K562 (cell line): ENCODE results near the gene PTPRM. TPM values are rescaled to one million over a fixed set of nuclear protein-coding genes. Genes with fewer than 3 reads are reported as not detected.

Experiments
- ATAC-seq: fragments of 200-7000 bp; cut with Tn5 transposase; 3 replicates; pipeline ENCODE4 v1.9.1; 2020; ENCODE audit warnings: moderate library complexity
- BruUV-seq: library from RNA; stranded (reverse); fragments of 400-500 nt; replicated peaks from 2 replicates; lab custom pipeline; 2021; lab: Mats Ljungman, UMichigan
- CTCF ChIA-PET: fragments of 300-600 bp; formaldehyde crosslinking; extraction: SDS; loops from one replicate; lab custom pipeline; 2021; ENCODE audit warnings: low intra/inter-chr PET ratio; lab: Yijun Ruan, JAX
- POLR2A ChIA-PET: fragments of 300-600, 350-650 bp; sonication (Branson Sonifier 250); formaldehyde crosslinking; extraction: SDS; loops from one replicate; lab custom pipeline; 2021; ENCODE audit warnings: antibody characterized with exemption, inconsistent platforms; lab: Yijun Ruan, JAX
- DNase-seq, 4 experiments: peaks; one replicate each; pipeline versions ENCODE4 v3.0.0 to v3.0.0-alpha.2; 2011 to 2018; ENCODE audit warnings: low spot score in 3 of 4, mixed read lengths in 3 of 4; ENCODE audit errors: extremely low read depth in 1 of 4
- FAIRE-seq: peaks from 2 replicates; lab custom pipeline; 2011; peaks lifted over from hg19 to GRCh38; lab: Jason Lieb, UNC
- H2AFZ ChIP-seq: 2 replicates; pipeline ENCODE4 v1.6.0; 2011; ENCODE audit warnings: low read depth, low read length, control low read depth, inconsistent platforms
- H3K27ac ChIP-seq: fragments of 200-600 bp; 3 replicates; pipeline ENCODE4 v1.8.0; 2011; ENCODE audit warnings: low read depth, mild to moderate bottlenecking, control low read depth, inconsistent platforms, low read length, moderate library complexity, mixed read lengths; ENCODE audit errors: extremely low read depth
- H3K27me3 ChIP-seq, 2 experiments: fragments of 300-600 bp in 1 of 2; 2 replicates in 1 of 2; 3 replicates in 1 of 2; pipeline versions ENCODE4 v1.6.0 to v1.8.0; 2011; ENCODE audit warnings: inconsistent platforms in 2 of 2, low read length in 2 of 2, mild to moderate bottlenecking in 1 of 2, mixed read lengths in 1 of 2, moderate library complexity in 1 of 2; ENCODE audit not compliant: control insufficient read depth in 2 of 2, insufficient read depth in 2 of 2
- H3K36me3 ChIP-seq: fragments of 300-600 bp; 3 replicates; pipeline ENCODE4 v1.8.0; 2011; ENCODE audit warnings: mild to moderate bottlenecking, low read length, inconsistent platforms; ENCODE audit not compliant: control insufficient read depth, insufficient read depth
- H3K4me1 ChIP-seq, 2 experiments: fragments of 200-600 bp in 1 of 2; replicated peaks in 1 of 2; 2 replicates in 1 of 2; 3 replicates in 1 of 2; pipeline versions ENCODE4 v1.5.1 to v1.8.0; 2011; ENCODE audit warnings: inconsistent platforms in 2 of 2, low read length in 2 of 2, mild to moderate bottlenecking in 1 of 2, mixed read lengths in 1 of 2, moderate library complexity in 1 of 2; ENCODE audit not compliant: control insufficient read depth in 2 of 2, insufficient read depth in 2 of 2
- H3K4me2 ChIP-seq: 2 replicates; pipeline ENCODE4 v1.6.1; 2011; ENCODE audit warnings: low read length, control low read depth, inconsistent platforms, mixed read lengths; ENCODE audit not compliant: insufficient read depth
- H3K4me3 ChIP-seq: fragments of 200-600 bp; sonication (generic), shearing (Covaris generic); 2 replicates; pipeline ENCODE4 v1.5.1; 2016; ENCODE audit warnings: control low read depth, inconsistent platforms
- H3K79me2 ChIP-seq: fragments of 200-600 bp; 3 replicates; pipeline ENCODE4 v1.8.0; 2011; ENCODE audit warnings: low read length, inconsistent platforms; ENCODE audit not compliant: control insufficient read depth, insufficient read depth
- H3K9ac ChIP-seq, 2 experiments: 2 replicates each; pipeline versions ENCODE4 v1.6.0 to v1.6.1; 2011; ENCODE audit warnings: low read depth in 2 of 2, low read length in 2 of 2, control low read depth in 1 of 2, inconsistent platforms in 1 of 2, mild to moderate bottlenecking in 1 of 2, mixed read lengths in 1 of 2; ENCODE audit not compliant: insufficient read depth in 1 of 2
- H3K9me1 ChIP-seq: one replicate; pipeline ENCODE4 v1.6.0; 2011; ENCODE audit warnings: inconsistent platforms, mild to moderate bottlenecking, low read length, moderate library complexity; ENCODE audit not compliant: control insufficient read depth, insufficient read depth
- H3K9me3 ChIP-seq: replicated peaks from 2 replicates; pipeline ENCODE4 v1.5.1; 2011; ENCODE audit warnings: low read depth, low read length, inconsistent platforms; ENCODE audit not compliant: control insufficient read depth, insufficient read depth
- H4K20me1 ChIP-seq: replicated peaks from 2 replicates; pipeline ENCODE4 v1.6.1; 2011; ENCODE audit warnings: low read length, inconsistent platforms, mixed read lengths; ENCODE audit not compliant: control insufficient read depth, insufficient read depth
- ELF4 ChIP-seq: fragments of 450-650 bp; formaldehyde crosslinking; IDR thresholded peaks from 2 replicates; pipeline ENCODE4 v1.4.0; 2022; ENCODE audit warnings: missing genetic modification characterization
- KDM2B ChIP-seq: fragments of 250-450 bp; sonication (Bioruptor Pico); IDR thresholded peaks from 2 replicates; pipeline ENCODE4 v1.8.0; 2021; ENCODE audit warnings: mild to moderate bottlenecking, moderate library complexity
- PREB ChIP-seq: sonication (generic); formaldehyde crosslinking; IDR thresholded peaks from 2 replicates; pipeline ENCODE4 v1.8.1; 2023; ENCODE audit warnings: mild to moderate bottlenecking, missing genetic modification reagents
- WGBS: fragments of 100-300 bp; shearing (Covaris generic); methylation state at CpG from one replicate; pipeline ENCODE4 v1.1.6; 2016; ENCODE audit warnings: low coverage, mixed read lengths; ENCODE audit not compliant: insufficient coverage; ENCODE audit errors: missing lambda C conversion rate; 5-methylcytosine and 5-hydroxymethylcytosine counted together
- in situ Hi-C: fragments of 300-500 bp; cut with MboI; formaldehyde crosslinking; loops from 4 replicates; pipeline ENCODE4 v1.15.0; 2018; ENCODE audit warnings: inconsistent platforms, mixed read lengths
- intact Hi-C: fragments of 100-400 bp; cut with micrococcal nuclease; formaldehyde crosslinking; loops from 2 replicates; pipeline ENCODE4 v1.14.2; 2022
- polyA plus RNA-seq, 8 experiments: library from polyadenylated mRNA; depleted of rRNA in 4 of 8; stranded (reverse) in 5 of 8; unstranded in 3 of 8; fragments of >200 nt; fragmentation: Nextera tagmentation in 2 of 8; fragmentation: Illumina TruSeq in 1 of 8; extraction: Ambion mirVana in 2 of 8; extraction: Trizol in 1 of 8; gene quantifications; 2 replicates each; pipeline versions ENCODE4 v1.2.1 to v1.2.3, GENCODE V29; 2011 to 2014; ENCODE audit warnings: inconsistent platforms in 1 of 8, missing spikeins in 1 of 8
- total RNA-seq, 7 experiments: library from RNA; depleted of rRNA in 6 of 7; stranded (reverse); fragments of >200 nt in 6 of 7; fragmentation: Illumina TruSeq in 2 of 7; extraction: Trizol in 2 of 7; gene quantifications; 2 replicates each; pipeline versions ENCODE4 v1.2.1 to v1.2.3, GENCODE V29; 2011 to 2021; ENCODE audit warnings: low replicate concordance in 1 of 7

The PTPRM gene
- total and polyA plus RNA-seq, 9 of the 15 experiments (the other 6 are each of a cell fraction or from before 2014, with no cell fraction given), result 0.03 to 0.16 (median 0.08) TPM; not detected in 3

GRCh38 chr18:8298186-8298585, 731.1 kb downstream of the PTPRM start:
- 3% methylated on average over 2 of the region's 2 CpGs for WGBS
- in situ Hi-C loops, result no loop called here
- Histone ChIP-seq H2AFZ (no peak overlapping the region), H3K4me2 (no peak overlapping the region), H3K9ac (no peak overlapping the region), H3K27me3 (peaks cover 2 to 22% of the 10 kb centered on the region in 2 experiments; a peak in 2 of 5 replicates), H3K9me3 (no peaks in the 10 kb centered on the region), H3K4me3 (no peak overlapping the region), H3K9me1 (no peaks in the 10 kb centered on the region), H3K4me1 (no peaks in the 10 kb centered on the region), H3K27ac (no peak overlapping the region), H4K20me1 (no peaks in the 10 kb centered on the region), H3K79me2 (no peaks in the 10 kb centered on the region), H3K36me3 (no peaks in the 10 kb centered on the region)
- TF ChIP-seq PREB, result no peak
- TF ChIP-seq KDM2B, result no peak
- TF ChIP-seq ELF4, result no peak
- intact Hi-C loops, result no loop called here
- CTCF ChIA-PET, result no interaction called here
- DNase-seq (no peak), FAIRE-seq (no peak), ATAC-seq (no peak)
- BruUV-seq, result no TSS peak
- POLR2A ChIA-PET, result no interaction called here
